NCI-H446 (cell line): ENCODE measurements around the gene CCL4.

ENCODE experiments used
- DNase-seq, 2 experiments: peaks; one replicate each; lab custom pipeline; 2025; lab: John Stamatoyannopoulos, UW

Gene CCL4

GRCh38 chr17:36144014-36144413 lies 40.4 kb downstream of the CCL4 start:
- no peak for DNase-seq

GRCh38 chr17:36144981-36145729 lies 41.5 kb downstream of the CCL4 start:
- DNase-seq, result no peak

GRCh38 chr17:36147601-36148000 lies 44.0 kb downstream of the CCL4 start:
- DNase-seq, result no peak

- DNase-seq, result peak in 1 of 2 experiments; percentile 45
These were observed 45.1 kb downstream of the CCL4 start for GRCh38 chr17:36148559-36149295.

GRCh38 chr17:36149296-36149820 lies 45.7 kb downstream of the CCL4 start:
- DNase-seq, result peak in 1 of 2 experiments; percentile 0

GRCh38 chr17:36151891-36152638 lies 48.4 kb downstream of the CCL4 start:
- no peak for DNase-seq

GRCh38 chr17:36152639-36153120 lies 49.1 kb downstream of the CCL4 start:
- DNase-seq, result no peak

- DNase-seq, result no peak
These were observed 50.4 kb downstream of the CCL4 start for GRCh38 chr17:36153895-36154610.
